ENCODE data around the gene BCAR3.

DNA sequence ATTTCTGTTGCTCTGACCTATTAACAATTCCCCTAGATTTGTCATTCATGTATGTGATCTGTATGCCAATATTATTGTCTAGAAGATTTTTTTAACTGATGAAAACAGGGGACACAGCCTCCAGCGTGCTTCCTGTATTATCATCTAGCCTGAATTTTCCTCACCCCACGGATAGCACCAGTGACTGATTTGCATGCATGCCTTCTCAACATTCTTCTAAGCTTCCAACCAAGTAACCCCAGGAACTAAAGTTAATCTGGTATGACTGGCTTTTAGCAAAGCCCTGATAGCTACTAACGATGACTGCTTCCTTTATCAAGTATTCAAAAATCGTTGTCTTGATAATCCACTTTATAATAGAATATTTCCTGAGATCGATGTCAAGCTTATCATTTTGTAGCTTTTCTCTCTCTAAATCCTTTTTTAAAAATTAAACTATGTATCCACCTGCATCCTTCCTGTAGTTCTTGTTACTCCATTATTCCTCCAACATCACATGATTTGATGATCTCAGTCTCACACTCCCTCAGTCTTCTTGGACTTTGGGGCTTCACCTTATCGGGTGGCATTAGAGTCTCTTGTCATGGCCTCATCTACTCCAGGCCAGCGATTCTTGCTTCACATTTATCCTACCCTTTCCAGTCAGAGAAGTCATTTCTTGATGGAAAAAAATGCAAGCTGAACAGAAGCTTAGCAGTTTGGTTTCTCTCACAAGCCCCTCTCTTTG, 19.0 kb downstream of the BCAR3 start:
- TF ChIP-seq, protein P1, sequence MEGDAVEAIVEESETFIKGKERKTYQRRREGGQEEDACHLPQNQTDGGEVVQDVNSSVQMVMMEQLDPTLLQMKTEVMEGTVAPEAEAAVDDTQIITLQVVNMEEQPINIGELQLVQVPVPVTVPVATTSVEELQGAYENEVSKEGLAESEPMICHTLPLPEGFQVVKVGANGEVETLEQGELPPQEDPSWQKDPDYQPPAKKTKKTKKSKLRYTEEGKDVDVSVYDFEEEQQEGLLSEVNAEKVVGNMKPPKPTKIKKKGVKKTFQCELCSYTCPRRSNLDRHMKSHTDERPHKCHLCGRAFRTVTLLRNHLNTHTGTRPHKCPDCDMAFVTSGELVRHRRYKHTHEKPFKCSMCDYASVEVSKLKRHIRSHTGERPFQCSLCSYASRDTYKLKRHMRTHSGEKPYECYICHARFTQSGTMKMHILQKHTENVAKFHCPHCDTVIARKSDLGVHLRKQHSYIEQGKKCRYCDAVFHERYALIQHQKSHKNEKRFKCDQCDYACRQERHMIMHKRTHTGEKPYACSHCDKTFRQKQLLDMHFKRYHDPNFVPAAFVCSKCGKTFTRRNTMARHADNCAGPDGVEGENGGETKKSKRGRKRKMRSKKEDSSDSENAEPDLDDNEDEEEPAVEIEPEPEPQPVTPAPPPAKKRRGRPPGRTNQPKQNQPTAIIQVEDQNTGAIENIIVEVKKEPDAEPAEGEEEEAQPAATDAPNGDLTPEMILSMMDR (IDR thresholded peaks at IDR 0.05), result no peak
- no peak for TF ChIP-seq POLR2A (IDR thresholded peaks at IDR 0.05; ENCODE audit: low read depth)

Data from esophagus muscularis mucosa (tissue), 3 donors.